Subcutaneous adipose tissue (tissue), 4 donors: ENCODE results near the gene GXYLT2. TPM values are rescaled to one million over a fixed set of nuclear protein-coding genes. Genes with fewer than 3 reads are reported as not detected.

ENCODE experiments used
- total RNA-seq, 4 donors: library from RNA; depleted of rRNA; stranded (reverse); fragments of >200 nt; gene quantifications; one replicate each; pipeline ENCODE4 v1.1.0, GENCODE V29; 2016
- TF ChIP-seq, protein P1 (sequence below): fragments of 450-650 bp; IDR thresholded peaks from one replicate; pipeline ENCODE4 v1.5.1; 2016; ENCODE audit warnings: low read depth, mild to moderate bottlenecking, control low read depth, antibody characterized with exemption, moderate library complexity

The GXYLT2 gene
- total RNA-seq, 4 donors from 2014 or later, result 1.5 to 10.2 (median 4.4) TPM

DNA sequence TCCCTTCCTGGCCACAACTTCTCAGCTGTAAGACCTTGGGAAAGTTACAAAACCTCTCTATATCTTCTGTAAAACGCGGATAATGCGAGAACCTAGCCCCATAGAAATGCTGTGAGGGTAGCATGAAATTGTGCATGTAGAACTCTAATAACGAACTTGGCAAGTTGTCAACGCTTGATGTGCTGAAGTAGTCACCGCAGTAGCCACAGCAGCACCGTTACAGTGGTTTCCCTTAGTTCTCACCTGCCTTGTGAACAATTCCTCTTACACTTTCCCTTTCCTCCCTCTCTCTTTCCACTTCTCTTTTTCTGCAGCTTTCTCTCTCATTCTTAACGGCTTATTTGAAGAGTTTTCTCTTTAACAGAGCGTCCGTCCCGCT, 39.2 kb upstream of the GXYLT2 start:
- TF ChIP-seq, protein P1, sequence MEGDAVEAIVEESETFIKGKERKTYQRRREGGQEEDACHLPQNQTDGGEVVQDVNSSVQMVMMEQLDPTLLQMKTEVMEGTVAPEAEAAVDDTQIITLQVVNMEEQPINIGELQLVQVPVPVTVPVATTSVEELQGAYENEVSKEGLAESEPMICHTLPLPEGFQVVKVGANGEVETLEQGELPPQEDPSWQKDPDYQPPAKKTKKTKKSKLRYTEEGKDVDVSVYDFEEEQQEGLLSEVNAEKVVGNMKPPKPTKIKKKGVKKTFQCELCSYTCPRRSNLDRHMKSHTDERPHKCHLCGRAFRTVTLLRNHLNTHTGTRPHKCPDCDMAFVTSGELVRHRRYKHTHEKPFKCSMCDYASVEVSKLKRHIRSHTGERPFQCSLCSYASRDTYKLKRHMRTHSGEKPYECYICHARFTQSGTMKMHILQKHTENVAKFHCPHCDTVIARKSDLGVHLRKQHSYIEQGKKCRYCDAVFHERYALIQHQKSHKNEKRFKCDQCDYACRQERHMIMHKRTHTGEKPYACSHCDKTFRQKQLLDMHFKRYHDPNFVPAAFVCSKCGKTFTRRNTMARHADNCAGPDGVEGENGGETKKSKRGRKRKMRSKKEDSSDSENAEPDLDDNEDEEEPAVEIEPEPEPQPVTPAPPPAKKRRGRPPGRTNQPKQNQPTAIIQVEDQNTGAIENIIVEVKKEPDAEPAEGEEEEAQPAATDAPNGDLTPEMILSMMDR, result no peak

DNA sequence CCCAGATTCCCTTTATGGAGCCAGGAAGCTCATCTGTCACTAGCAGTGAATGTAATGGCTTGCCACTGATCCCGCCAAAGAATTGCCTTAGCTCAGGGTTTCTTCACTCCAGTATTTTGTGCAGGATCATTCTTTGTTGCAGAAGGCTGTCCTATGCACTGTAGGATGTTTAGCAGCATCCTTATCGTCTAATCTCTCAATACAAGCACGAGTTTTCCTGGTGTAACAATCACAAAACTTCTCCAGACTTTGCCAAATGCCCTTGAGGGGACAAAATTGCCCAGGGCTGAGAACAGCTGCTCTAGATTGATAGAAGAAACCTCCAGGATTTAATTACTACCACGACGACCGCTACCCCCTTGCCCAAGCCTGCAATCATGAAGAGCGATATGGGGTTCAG, 32.8 kb upstream of the GXYLT2 start:
- TF ChIP-seq, protein P1, result no peak

DNA sequence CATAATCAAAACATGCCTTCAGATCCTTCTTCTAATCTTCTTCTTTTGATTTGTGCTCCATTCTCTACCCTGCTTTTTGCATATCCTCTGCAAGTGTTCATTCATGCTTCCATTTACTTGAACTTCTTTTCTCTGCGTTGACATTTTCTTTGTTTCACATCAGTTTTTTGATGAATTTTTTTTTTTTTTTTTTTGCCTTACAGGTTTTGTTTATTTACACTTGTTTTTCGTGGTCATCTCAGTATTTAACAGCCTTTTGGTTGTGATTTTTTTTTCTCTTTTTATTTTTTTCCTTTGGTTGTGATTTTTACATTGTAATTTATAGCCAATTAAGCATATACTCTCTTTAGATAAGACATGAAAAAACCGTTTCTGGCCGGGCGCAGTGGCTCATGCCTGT, 27.8 kb upstream of the GXYLT2 start:
- TF ChIP-seq, protein P1, result no peak

DNA sequence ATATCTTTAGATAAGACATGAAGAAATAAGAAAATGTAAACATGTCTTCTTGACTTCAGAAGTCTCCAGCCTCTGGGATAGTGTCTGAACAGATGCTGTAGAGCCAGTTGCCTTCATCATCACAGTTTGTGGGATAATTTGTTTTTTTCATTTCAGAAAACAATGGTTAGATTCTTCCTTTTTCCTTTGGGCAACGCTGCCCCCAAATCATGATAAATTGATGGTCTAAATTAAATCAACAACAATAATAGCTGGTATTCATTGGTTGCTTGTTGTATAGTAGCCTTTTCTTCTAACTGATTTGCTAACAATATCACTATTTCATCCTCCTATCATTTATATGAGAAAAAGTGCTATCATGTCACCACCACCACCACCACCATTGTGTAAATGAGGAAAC, 27.0 kb upstream of the GXYLT2 start:
- TF ChIP-seq, protein P1, result no peak

DNA sequence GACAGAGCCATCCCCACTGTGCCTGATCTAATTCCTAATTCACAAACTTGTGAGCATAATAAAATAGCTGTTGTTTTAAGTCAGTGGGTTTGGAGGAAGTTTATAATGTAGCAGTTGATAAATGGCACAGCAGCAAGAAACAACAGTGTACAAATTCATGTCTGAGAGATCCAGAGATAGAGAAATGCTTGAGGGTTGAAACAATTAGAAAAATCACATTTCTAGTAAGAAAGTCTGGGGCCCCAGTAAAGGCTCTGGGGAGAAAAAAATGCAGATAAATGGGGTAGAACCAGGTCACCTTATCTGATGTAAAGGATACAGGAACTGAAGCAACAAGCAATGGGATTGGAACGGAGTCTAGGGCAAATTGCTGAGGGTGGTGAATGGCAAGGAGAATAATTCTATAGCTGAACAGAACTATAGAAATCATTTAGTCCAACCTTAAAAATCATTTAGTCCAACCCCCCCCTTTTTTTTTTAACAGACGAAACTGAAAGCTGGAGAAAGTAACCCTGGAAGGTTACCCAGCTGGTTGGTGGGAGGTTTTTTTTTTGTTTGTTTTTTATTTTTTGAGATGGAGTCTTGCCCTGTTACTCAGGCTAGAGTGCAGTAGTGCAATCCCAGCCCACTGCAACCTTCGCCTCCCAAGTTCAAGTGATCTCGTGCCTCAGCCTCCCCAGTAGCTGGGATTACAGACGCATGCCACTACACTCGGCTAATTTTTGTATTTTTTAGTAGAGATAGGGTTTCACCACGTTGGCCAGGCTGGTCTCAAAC, 25.3 kb upstream of the GXYLT2 start:
- TF ChIP-seq, protein P1, result no peak

DNA sequence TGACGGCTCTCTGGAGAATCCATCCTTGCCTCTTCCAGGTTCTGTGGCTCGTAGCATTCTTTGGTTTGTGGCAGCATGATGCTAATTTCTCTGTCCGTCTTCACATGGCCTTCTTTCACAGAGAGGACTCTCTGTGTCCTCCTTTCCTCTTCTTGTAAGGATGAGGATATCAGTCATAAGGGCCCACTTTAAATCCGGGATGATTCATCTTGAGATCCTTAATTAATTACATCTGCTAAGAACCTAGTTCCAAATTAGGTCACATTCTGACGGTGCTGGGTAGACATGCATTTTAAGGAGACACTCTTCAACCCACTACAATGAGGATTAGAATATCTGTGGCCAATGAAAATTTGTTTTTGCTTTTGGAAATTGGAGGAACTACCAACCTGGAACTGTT, 15.7 kb upstream of the GXYLT2 start:
- TF ChIP-seq, protein P1, result no peak

DNA sequence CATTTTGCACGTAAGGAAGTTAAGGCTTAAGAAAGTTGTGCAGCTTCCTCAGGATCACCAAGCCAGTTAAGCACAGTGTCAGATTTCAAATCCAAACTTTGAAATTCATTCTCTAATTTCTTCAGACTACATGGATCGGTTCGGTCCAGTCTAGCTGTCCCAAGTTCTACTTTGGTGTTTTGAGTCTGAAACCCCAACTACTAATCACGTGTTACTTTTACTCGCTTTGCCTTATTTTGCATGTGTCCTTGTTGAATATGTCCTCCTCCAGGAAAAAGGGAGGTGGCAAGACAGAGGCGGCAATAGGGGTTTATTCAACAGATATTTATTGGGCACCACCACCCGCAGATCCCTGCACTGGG, 522 bp upstream of the GXYLT2 start:
- TF ChIP-seq, protein P1, result no peak
